ENCODE data around the gene VPS4A. TPM values are rescaled to one million over a fixed set of nuclear protein-coding genes. Genes with fewer than 3 reads are reported as not detected.
"Not testable (repeated sequence)": the region's sequence is repeated elsewhere in the genome, so short reads cannot be mapped to it uniquely, and the experiment has no call there.

Gene VPS4A
- total and polyA plus RNA-seq, 7 experiments from 2014 or later = 29.7 to 53.7 (median 44.4) TPM

DNA sequence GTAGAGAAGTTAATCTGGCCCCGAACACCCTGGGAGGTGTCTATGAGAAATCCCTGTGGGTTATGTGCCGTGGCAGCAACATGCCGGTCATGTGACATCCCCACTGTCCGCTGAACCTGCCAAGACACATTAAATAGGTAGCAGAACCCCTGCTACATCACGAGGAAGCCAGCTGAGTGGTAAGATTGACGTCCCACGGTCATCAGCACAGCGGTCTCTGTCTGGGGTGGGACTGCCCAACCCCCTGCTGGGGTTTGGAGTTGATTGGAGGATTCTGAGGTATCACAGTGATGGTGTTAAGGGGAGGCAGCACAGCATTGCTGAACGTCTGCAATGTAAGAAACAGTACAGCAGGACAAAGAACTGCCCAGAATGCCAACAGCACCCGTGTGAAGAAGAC lies 38.4 kb downstream of the VPS4A start:
- H3K27ac Mint-ChIP-seq = peak overlapping the region in 3 of 9 donors; percentile 8 to 53 (median 19)
- H3K4me1 Mint-ChIP-seq = peaks cover 0 to 4% (median 0%) of the 10 kb centered on the region in 7 donors
- POLR2A ChIA-PET = no interaction called here
- no peak overlapping the region for H3K27ac ChIP-seq (ENCODE audit: low read depth, low read length)
- H3K36me3 ChIP-seq (ENCODE audit: control insufficient read depth in 2 of 3, insufficient read depth in 3 of 3, low read length in 3 of 3) = peaks cover 0 to 32% (median 0%) of the 10 kb centered on the region in 3 experiments
- H3K27me3 Mint-ChIP-seq = no peaks in the 10 kb centered on the region
- H3K9me3 Mint-ChIP-seq = no peaks in the 10 kb centered on the region
- H3K4me1 ChIP-seq (ENCODE audit: control insufficient read depth in 2 of 2, insufficient read depth in 2 of 2, low read length in 2 of 2) = no peaks in the 10 kb centered on the region
- H3K4me3 ChIP-seq (ENCODE audit: low read length) = no peak overlapping the region
- ATAC-seq = no peak
- DNase-seq = no peak
- no peaks in the 10 kb centered on the region for H3K27me3 ChIP-seq (ENCODE audit: control insufficient read depth in 2 of 2, insufficient read depth in 2 of 2, low read length in 2 of 2)
- CTCF ChIA-PET = no interaction called here
- H3K4me3 Mint-ChIP-seq = no peak overlapping the region
- no peaks in the 10 kb centered on the region for H3K9me3 ChIP-seq (ENCODE audit: control insufficient read depth in 2 of 3, low read length in 3 of 3)
- intact Hi-C loops (cut with micrococcal nuclease) = no loop called here
- H3K36me3 Mint-ChIP-seq = peaks cover 0 to 18% (median 3%) of the 10 kb centered on the region in 5 donors

DNA sequence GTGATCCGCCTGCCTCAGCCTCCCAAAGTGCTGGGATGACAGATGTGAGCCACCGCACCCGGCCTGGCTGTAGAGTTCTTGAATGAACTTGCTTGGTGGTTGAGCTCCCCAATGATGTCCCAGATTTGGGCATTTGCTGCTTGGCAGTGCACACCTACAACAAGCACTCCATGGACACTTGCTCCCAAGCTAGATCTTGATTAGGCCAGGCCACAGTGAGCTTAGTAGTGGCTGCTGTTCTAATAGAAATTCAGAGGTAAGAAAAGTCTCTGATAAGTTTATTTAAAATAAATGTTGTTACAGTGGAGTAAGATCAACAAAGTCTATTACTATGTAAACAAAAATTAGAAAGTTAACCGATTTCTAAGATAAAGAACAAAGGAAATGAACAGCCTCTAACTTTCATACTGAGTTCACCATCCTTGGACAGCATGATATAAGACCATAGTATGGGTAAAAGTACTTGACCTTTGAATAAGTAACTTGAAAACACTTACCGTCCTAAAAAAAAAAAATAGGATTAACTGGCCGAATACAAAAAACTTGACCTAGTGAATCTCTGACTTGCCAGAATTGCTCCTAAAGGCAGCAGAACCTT lies 39.5 kb downstream of the VPS4A start:
- Histone ChIP-seq H3K27me3 (ENCODE audit: control insufficient read depth in 2 of 2, insufficient read depth in 2 of 2, low read length in 2 of 2) (no peaks in the 10 kb centered on the region), H3K36me3 (ENCODE audit: control insufficient read depth in 2 of 3, insufficient read depth in 3 of 3, low read length in 3 of 3) (peaks cover 0 to 41% (median 0%) of the 10 kb centered on the region in 3 experiments), H3K4me3 (ENCODE audit: low read length) (no peak overlapping the region), H3K9me3 (ENCODE audit: control insufficient read depth in 2 of 3, low read length in 3 of 3) (no peaks in the 10 kb centered on the region), H3K27ac (ENCODE audit: low read depth, low read length) (no peak overlapping the region), H3K4me1 (ENCODE audit: control insufficient read depth in 2 of 2, insufficient read depth in 2 of 2, low read length in 2 of 2) (no peaks in the 10 kb centered on the region)
- Mint-ChIP-seq H3K4me3 (no peak overlapping the region), H3K9me3 (no peaks in the 10 kb centered on the region), H3K27me3 (no peaks in the 10 kb centered on the region), H3K36me3 (peaks cover 4 to 20% (median 6%) of the 10 kb centered on the region in 5 donors), H3K27ac (peak overlapping the region in 2 of 9 donors; percentile 5 to 62), H3K4me1 (peaks cover 0 to 4% (median 0%) of the 10 kb centered on the region in 7 donors)
- DNase-seq (no peak), ATAC-seq (no peak)
- CTCF ChIA-PET = no interaction called here
- POLR2A ChIA-PET = interaction anchor here (0.8 kb wide), 1 partner anchor 9 kb away, joined by 3 read pairs; no protein-coding TSS in a partner anchor
- intact Hi-C loops (cut with micrococcal nuclease) = no loop called here

DNA sequence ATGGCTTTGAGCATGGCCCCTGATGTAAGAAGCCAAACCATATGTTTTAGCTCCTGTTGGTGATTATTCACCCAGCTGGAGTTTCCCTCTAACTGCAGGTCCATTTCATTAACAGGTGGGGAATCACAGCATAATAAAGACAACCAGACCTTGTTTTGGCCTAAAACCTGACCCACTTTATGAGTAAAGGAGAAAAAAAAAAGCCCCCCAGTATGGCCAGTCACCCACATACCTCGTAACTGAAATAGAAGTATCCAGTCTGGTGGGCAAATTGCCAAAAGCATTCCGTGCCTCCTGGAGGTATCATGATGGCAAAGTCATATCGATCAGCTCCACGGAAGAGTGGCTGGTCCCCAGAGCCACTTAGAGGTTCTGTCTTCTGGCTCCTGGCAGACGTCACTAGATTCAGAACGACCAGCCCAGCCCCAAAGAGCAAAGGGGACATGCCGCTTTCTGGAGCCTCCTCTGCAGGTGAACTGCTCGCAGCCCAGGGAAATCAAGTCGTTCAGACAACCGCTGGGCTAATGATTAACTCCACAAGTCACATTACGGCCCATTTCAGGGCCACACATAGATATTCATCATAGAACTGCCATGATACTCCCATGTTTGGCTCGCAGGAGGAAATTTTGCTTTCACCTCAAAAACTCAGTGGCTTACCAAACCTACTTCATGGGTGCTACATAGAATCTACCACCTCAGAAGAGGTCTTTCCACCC lies 40.3 kb downstream of the VPS4A start, which contains the start of gene TMED6:
TSS of gene TMED6 (minus strand) at position 478 of the 719 bp plus-strand sequence. CDS start at position 445, 33 bp downstream.
- H3K27me3 ChIP-seq (ENCODE audit: control insufficient read depth in 2 of 2, insufficient read depth in 2 of 2, low read length in 2 of 2) = no peaks in the 10 kb centered on the region
- CTCF ChIA-PET = no interaction called here
- H3K4me1 ChIP-seq (ENCODE audit: control insufficient read depth in 2 of 2, insufficient read depth in 2 of 2, low read length in 2 of 2) = no peaks in the 10 kb centered on the region
- no peaks in the 10 kb centered on the region for H3K27me3 Mint-ChIP-seq
- H3K36me3 ChIP-seq (ENCODE audit: control insufficient read depth in 2 of 3, insufficient read depth in 3 of 3, low read length in 3 of 3) = peaks cover 0 to 49% (median 0%) of the 10 kb centered on the region in 3 experiments
- no peak for DNase-seq
- H3K9me3 Mint-ChIP-seq = no peaks in the 10 kb centered on the region
- H3K4me1 Mint-ChIP-seq = peaks cover 0 to 3% (median 0%) of the 10 kb centered on the region in 7 donors
- no peak for ATAC-seq
- intact Hi-C loops (cut with micrococcal nuclease) = no loop called here
- H3K9me3 ChIP-seq (ENCODE audit: control insufficient read depth in 2 of 3, low read length in 3 of 3) = no peaks in the 10 kb centered on the region
- POLR2A ChIA-PET = interaction anchor here (1.6 kb wide), 1 partner anchor 13 kb away, joined by 4 read pairs; no protein-coding TSS in a partner anchor
- H3K27ac ChIP-seq (ENCODE audit: low read depth, low read length) = no peak within 1 kb of the TSS
- peaks cover 6 to 20% (median 9%) of the 10 kb centered on the region in 5 donors for H3K36me3 Mint-ChIP-seq
- H3K4me3 Mint-ChIP-seq = no peak within 1 kb of the TSS
- H3K27ac Mint-ChIP-seq = peak within 1 kb of the TSS in 2 of 9 donors; percentile 48 to 62
- H3K4me3 ChIP-seq (ENCODE audit: low read length) = no peak within 1 kb of the TSS

DNA sequence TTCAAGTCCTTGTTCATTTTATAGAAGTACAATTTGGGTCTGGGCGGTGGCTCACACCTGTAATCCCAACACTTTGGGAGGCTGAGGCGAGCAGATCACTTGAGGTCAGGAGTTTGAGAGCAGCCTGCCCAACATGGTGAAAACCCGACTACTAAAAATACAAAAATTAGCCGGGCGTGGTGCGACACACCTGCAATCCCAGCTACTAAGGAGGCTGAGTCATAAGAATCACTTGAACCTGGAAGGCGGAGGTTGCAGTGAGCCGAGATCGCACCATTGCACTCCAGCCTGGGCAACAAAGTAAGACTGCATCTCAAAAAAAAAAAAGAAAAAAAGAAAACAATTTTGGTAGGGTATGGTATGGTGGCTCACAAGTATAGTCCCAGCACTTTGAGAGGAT lies 48.9 kb downstream of the VPS4A start:
- CTCF ChIA-PET = not testable (repeated sequence)

DNA sequence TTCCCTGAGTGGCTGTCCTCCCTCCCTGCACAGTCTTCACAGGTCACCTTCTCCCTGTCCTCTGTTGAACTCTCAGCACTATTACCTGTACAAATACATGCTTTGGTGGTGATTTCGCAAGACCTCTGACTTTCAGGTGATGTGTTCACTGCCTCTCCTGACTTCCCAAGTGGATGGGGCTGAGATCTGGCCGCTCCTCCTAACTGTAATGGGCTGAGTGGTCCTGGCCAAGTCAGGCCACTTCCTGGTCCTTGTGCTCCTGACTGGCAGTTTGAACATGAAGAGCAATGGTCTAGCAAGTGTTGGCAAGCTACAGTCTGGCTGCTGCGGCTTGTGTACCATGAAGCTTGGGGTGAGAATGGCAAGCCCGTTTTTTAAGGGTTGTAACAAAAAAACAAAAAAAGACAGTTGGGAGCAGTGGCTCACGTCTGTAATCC lies 52.1 kb downstream of the VPS4A start:
- Histone ChIP-seq H3K27me3 (ENCODE audit: control insufficient read depth in 2 of 2, insufficient read depth in 2 of 2, low read length in 2 of 2) (no peaks in the 10 kb centered on the region), H3K4me1 (ENCODE audit: control insufficient read depth in 2 of 2, insufficient read depth in 2 of 2, low read length in 2 of 2) (no peaks in the 10 kb centered on the region), H3K36me3 (ENCODE audit: control insufficient read depth in 2 of 3, insufficient read depth in 3 of 3, low read length in 3 of 3) (peaks cover 8 to 66% (median 13%) of the 10 kb centered on the region in 3 experiments), H3K9me3 (ENCODE audit: control insufficient read depth in 2 of 3, low read length in 3 of 3) (no peaks in the 10 kb centered on the region), H3K4me3 (ENCODE audit: low read length) (no peak overlapping the region), H3K27ac (ENCODE audit: low read depth, low read length) (no peak overlapping the region)
- peaks cover 19 to 41% (median 21%) of the 10 kb centered on the region in 5 donors for H3K36me3 Mint-ChIP-seq
- DNase-seq (no peak), ATAC-seq (no peak)
- no peaks in the 10 kb centered on the region for H3K27me3 Mint-ChIP-seq
- peaks cover 6 to 22% (median 9%) of the 10 kb centered on the region in 7 donors for H3K4me1 Mint-ChIP-seq
- no peak overlapping the region for H3K4me3 Mint-ChIP-seq
- intact Hi-C loops (cut with micrococcal nuclease) = no loop called here
- ChIA-PET CTCF (no interaction called here), POLR2A (no interaction called here)
- no peaks in the 10 kb centered on the region for H3K9me3 Mint-ChIP-seq
- H3K27ac Mint-ChIP-seq = peak overlapping the region in 1 of 9 donors; percentile 20

More for the DNA sequence above, 48.9 kb downstream of the VPS4A start:
- H3K27me3 ChIP-seq (ENCODE audit: control insufficient read depth in 2 of 2, insufficient read depth in 2 of 2, low read length in 2 of 2); H3K4me3 ChIP-seq (ENCODE audit: low read length); DNase-seq; H3K9me3 Mint-ChIP-seq; H3K27me3 Mint-ChIP-seq; H3K27ac ChIP-seq (ENCODE audit: low read depth, low read length); H3K27ac Mint-ChIP-seq; ATAC-seq; H3K4me3 Mint-ChIP-seq; H3K4me1 ChIP-seq (ENCODE audit: control insufficient read depth in 2 of 2, insufficient read depth in 2 of 2, low read length in 2 of 2); intact Hi-C loops (cut with micrococcal nuclease); H3K9me3 ChIP-seq (ENCODE audit: control insufficient read depth in 2 of 3, low read length in 3 of 3): not testable (repeated sequence)
- H3K36me3 Mint-ChIP-seq = peaks cover 11 to 38% (median 14%) of the 10 kb centered on the region in 5 donors
- peaks cover 1 to 57% (median 4%) of the 10 kb centered on the region in 3 experiments for H3K36me3 ChIP-seq (ENCODE audit: control insufficient read depth in 2 of 3, insufficient read depth in 3 of 3, low read length in 3 of 3)
- H3K4me1 Mint-ChIP-seq = peaks cover 1 to 20% (median 6%) of the 10 kb centered on the region in 7 donors
- POLR2A ChIA-PET = interaction anchor here (0.7 kb wide), 1 partner anchor 1302 kb away, joined by 3 read pairs; no protein-coding TSS in a partner anchor

DNA sequence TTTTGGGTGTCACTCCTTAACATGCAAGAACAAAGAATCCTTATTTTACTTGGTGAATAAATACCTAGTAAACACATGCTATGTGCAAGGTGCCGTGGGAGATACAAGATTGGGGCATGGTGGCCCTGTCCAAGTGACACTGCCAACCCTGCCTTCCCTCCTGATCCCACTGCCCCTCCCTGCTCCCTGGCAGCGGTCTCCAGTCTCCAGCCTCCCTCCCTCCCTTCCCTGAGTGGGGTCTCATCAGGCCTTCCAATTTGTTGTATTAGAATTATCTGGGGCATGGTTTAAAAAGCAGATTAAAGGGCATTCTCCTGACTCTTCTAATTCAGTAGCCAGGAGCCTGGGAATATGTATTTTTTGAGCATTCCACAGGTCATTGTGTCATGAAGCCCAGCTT lies 52.9 kb downstream of the VPS4A start:
- H3K4me1 ChIP-seq (ENCODE audit: control insufficient read depth in 2 of 2, insufficient read depth in 2 of 2, low read length in 2 of 2) = no peaks in the 10 kb centered on the region
- H3K4me3 ChIP-seq (ENCODE audit: low read length) = no peak overlapping the region
- CTCF ChIA-PET = no interaction called here
- no peaks in the 10 kb centered on the region for H3K27me3 ChIP-seq (ENCODE audit: control insufficient read depth in 2 of 2, insufficient read depth in 2 of 2, low read length in 2 of 2)
- H3K9me3 ChIP-seq (ENCODE audit: control insufficient read depth in 2 of 3, low read length in 3 of 3) = no peaks in the 10 kb centered on the region
- POLR2A ChIA-PET = interaction anchor here (0.9 to 1.0 kb wide), 2 partner anchors 16 to 25 kb away, joined by 3 to 4 read pairs; partner anchors contain the start of genes COG8 and NIP7
- Mint-ChIP-seq H3K27me3 (no peaks in the 10 kb centered on the region), H3K9me3 (no peaks in the 10 kb centered on the region), H3K36me3 (peaks cover 20 to 48% (median 22%) of the 10 kb centered on the region in 5 donors), H3K27ac (peak overlapping the region in 3 of 9 donors; percentile 6 to 79 (median 53)), H3K4me1 (peaks cover 6 to 22% (median 9%) of the 10 kb centered on the region in 7 donors), H3K4me3 (no peak overlapping the region)
- DNase-seq = no peak
- intact Hi-C loops (cut with micrococcal nuclease) = no loop called here
- H3K36me3 ChIP-seq (ENCODE audit: control insufficient read depth in 2 of 3, insufficient read depth in 3 of 3, low read length in 3 of 3) = peaks cover 8 to 72% (median 13%) of the 10 kb centered on the region in 3 experiments
- no peak overlapping the region for H3K27ac ChIP-seq (ENCODE audit: low read depth, low read length)
- no peak for ATAC-seq
